Measurements from ENCODE around the gene EXOG. TPM values are rescaled to one million over a fixed set of nuclear protein-coding genes. Genes with fewer than 3 reads are reported as not detected.

The EXOG gene
- total and polyA plus RNA-seq, 2 donors (not counting 3 experiments of a cell fraction or from before 2014, with no cell fraction given), result 10.8 to 21.9 TPM

DNA sequence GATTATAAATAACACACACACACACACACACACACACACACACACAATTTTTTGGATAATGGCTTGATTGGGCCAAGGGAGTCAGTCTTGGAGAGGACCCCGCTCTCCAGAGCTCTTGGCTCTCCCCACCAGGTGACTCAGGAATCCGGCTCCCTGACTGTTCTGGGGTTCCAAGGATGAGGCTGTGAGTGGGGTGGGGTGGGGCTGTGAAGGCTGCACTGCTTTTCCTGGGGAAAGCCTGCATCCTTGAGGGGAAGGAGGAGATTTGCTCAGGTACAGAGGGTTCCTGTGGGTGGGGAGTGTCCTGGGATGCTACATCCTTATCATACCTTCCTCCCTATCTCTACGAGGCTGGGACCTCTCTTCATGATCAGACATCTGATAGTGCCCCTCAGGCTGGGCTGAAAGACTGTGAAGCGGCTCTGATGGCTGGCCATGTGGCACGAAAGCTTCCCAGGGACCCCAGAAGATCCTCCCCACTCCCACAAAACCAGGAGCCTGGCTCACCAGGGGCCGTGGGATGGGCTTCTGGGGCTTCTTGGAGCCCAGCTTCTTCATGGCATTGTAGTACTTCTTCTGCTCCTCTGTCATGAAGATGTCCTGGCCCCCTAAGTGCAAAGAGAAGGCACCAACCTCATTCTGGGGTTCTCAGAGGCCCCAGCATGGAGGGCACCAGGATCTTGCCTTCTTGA is 59.2 kb downstream of the EXOG start:
- no peak for DNase-seq (ENCODE audit: low read depth, low spot score)
- CTCF ChIA-PET, result no interaction called here

More for the DNA sequence above, 59.2 kb downstream of the EXOG start:
- FAIRE-seq, result no peak
- POLR2A ChIA-PET, result no interaction called here
- Histone ChIP-seq H3K4me3 (replicated peaks in 1 of 3; ENCODE audit: insufficient read depth in 1 of 3, low read depth in 1 of 3, low read length in 3 of 3) (no peak overlapping the region), H3K36me3 (ENCODE audit: control insufficient read depth in 2 of 2, extremely low read depth in 1 of 2, insufficient read depth in 2 of 2, low read length in 2 of 2) (no peaks in the 10 kb centered on the region), H3K9ac (replicated peaks; ENCODE audit: extremely low read depth, insufficient read depth, low read length) (no peak overlapping the region), H4K20me1 (replicated peaks; ENCODE audit: control insufficient read depth, extremely low read depth, insufficient read depth, low read length) (no peaks in the 10 kb centered on the region), H3K9me1 (replicated peaks; ENCODE audit: control insufficient read depth, extremely low read depth, insufficient read depth, low read length) (no peaks in the 10 kb centered on the region), H3K79me2 (ENCODE audit: control insufficient read depth, insufficient read depth, low read length) (no peaks in the 10 kb centered on the region), H3K27ac (ENCODE audit: insufficient read depth, low read depth, low read length) (no peak overlapping the region), H3K4me1 (ENCODE audit: control insufficient read depth, extremely low read depth, insufficient read depth, low read length) (no peaks in the 10 kb centered on the region), H2AFZ (ENCODE audit: low read depth, low read length) (no peak overlapping the region), H3K9me3 (replicated peaks; ENCODE audit: control insufficient read depth, insufficient read depth, low read length) (no peaks in the 10 kb centered on the region), H3K27me3 (ENCODE audit: control insufficient read depth in 2 of 2, insufficient read depth in 2 of 2, low read length in 2 of 2) (no peaks in the 10 kb centered on the region), H3K4me2 (ENCODE audit: insufficient read depth, low read length) (no peak overlapping the region)
- TF ChIP-seq MYC (IDR thresholded peaks at IDR 0.05; ENCODE audit: low read depth, low read length), result no peak
- no peak for TF ChIP-seq GATA2 (IDR thresholded peaks at IDR 0.05; ENCODE audit: insufficient read depth, insufficient read length, low read depth, low read length)
- no peak for TF ChIP-seq EZH2 (IDR thresholded peaks at IDR 0.05; ENCODE audit: borderline replicate concordance, low read depth, low read length, severe bottlenecking)
- TF ChIP-seq POLR2A (IDR thresholded peaks at IDR 0.05; ENCODE audit: low read depth, low read length), result no peak
- no peak for TF ChIP-seq FOS (IDR thresholded peaks at IDR 0.05; ENCODE audit: borderline replicate concordance, insufficient read depth, low read length)
- no peak for TF ChIP-seq CTCF (IDR thresholded peaks at IDR 0.05; ENCODE audit: extremely low read depth in 1 of 2, insufficient read depth in 1 of 2, low read depth in 1 of 2, low read length in 2 of 2)
- TF ChIP-seq POLR2AphosphoS5 (IDR thresholded peaks at IDR 0.05; ENCODE audit: insufficient read depth, low read depth, low read length), result no peak
- TF ChIP-seq, protein P1, sequence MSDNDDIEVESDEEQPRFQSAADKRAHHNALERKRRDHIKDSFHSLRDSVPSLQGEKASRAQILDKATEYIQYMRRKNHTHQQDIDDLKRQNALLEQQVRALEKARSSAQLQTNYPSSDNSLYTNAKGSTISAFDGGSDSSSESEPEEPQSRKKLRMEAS (IDR thresholded peaks at IDR 0.05; ENCODE audit: insufficient read depth, insufficient read length), result no peak
- dilution Hi-C loops (cut with MboI; ENCODE audit: extremely low pct_ligation_motif_present, low sequenced_read_pairs) (no loop called here), intact Hi-C loops (cut with micrococcal nuclease) (no loop called here)
- no TSS peak for BruUV-seq (replicated peaks)
